NCI-H524 (cell line): ENCODE measurements around the gene KSR1.
"Not testable (repeated sequence)": the region's sequence is repeated elsewhere in the genome, so short reads cannot be mapped to it uniquely, and the experiment has no call there.

ENCODE experiments used
- DNase-seq, 2 experiments: peaks; one replicate each; lab custom pipeline; 2025; lab: John Stamatoyannopoulos, UW

Gene KSR1

GRCh38 chr17:27633312-27634025 is 177.2 kb downstream of the KSR1 start:
- DNase-seq: no peak

- no peak for DNase-seq
Measured at GRCh38 chr17:27634026-27634335, 177.7 kb downstream of the KSR1 start.

GRCh38 chr17:27634776-27635175 is 178.5 kb downstream of the KSR1 start:
- no peak for DNase-seq

DNA sequence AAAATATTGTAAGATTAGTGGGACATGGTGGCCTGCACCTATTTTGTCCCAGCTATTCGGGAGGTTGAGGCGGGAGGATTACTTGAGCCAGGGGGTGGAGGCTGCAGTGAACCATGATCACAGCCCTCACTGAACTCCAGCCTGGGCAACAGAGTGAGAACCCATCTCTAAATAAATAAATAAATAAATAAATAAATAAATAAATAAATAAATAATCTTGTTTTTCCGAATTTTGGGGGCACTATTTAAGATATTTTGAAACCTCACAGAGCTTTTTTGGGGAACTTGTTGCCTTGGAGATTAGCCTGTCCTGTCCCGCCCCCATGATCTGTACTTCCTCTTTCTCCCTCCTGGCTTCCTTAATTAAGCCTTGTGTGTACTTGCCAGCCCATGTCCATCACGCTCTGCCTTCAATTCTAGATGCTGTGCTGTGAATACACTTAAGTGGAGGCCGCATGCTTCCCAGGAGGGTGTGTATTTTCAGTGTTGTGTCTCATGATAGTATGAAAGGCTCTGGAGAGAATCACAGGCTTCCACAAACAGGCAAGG is 179.1 kb downstream of the KSR1 start:
- DNase-seq: no peak

DNA sequence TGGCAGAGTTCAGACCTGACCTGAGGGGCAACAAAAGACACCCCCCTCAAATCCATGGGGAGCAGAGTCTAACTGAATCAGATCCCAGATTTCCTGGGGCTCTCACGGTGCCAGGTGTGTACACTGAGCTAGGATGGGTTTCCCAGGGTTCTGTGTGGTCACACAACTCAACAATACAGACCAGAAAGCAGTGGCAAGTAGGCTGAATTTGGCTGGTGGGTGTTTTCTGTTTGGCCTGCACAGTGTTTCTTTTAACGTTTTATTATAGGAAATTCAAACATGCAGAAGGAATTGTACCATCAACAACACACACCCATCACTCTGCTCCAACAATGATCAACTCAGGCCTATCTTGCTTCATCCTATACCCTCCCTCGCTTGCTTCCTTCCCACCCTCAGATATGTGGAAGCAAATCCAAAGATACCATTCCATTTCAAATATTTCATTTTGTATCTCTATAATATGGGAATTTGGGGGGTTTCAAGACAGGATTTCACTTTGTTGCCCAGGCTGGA is 179.8 kb downstream of the KSR1 start:
- DNase-seq: not testable (repeated sequence)

DNA sequence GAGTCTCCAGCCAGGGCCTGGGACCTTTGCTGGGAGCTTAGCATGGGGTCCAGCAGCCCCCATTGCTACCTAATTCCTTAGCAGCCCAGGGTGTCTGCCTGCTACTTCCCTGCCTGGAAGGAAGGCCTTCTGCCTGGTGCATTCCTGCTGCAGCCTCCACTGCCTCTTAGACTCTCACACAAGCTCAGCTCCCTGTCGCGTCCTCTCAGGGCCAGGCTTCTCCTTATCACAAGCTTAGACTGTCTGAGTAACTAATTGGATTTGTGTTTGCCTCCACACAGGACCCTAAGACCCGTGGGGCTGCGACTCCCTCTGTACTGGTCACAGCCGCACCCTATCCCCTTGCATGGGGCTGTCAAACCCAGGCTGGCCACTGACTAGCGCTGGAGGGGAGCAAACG is 181.6 kb downstream of the KSR1 start:
- not testable (repeated sequence) for DNase-seq

GRCh38 chr17:27638415-27638914 is 182.2 kb downstream of the KSR1 start:
- DNase-seq: not testable (repeated sequence)

DNA sequence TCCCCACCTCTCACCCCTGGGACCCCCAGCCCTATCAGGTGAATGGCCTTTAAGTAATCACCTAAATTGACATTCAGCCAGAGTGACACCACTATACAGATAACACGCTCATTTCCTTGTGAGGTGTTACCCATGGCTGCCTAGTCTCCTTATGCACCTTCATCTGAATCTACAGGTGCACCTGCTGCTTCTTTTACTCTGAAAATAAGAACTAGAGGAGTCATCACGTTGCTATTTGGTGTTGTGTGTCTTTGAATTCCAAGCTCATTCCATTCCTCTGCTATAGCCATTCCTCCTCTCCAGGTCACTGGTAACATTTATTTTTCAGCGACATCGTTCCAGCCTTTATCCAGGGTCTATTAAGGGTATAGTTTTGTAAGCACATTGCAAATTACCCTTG is 184.5 kb downstream of the KSR1 start:
- DNase-seq: no peak

- DNase-seq: peak in 1 of 2 experiments; percentile 26
Measured at GRCh38 chr17:27644586-27644985, 188.3 kb downstream of the KSR1 start.

GRCh38 chr17:27645621-27646020 is 189.4 kb downstream of the KSR1 start:
- DNase-seq: not testable (repeated sequence)

DNA sequence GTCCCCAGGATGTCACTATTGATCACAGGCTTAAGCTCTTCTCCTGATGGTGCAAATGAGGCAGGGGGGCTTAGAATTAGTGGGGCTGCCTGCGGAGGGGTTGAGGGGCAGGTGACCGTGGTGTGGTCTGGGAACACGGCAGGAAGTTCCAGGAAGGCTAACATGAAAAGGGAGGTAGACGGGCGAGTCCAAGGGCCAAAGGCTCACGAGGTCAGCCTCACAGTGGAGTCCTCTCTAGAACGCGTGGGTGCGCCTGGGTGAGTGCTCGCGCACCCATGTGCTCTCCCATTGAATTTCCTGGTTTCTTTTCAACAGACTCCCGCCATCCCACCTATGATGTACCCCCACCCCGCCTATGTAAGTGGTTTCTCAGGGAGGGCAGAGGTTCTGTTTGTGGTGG is 190.0 kb downstream of the KSR1 start:
- no peak for DNase-seq

DNA sequence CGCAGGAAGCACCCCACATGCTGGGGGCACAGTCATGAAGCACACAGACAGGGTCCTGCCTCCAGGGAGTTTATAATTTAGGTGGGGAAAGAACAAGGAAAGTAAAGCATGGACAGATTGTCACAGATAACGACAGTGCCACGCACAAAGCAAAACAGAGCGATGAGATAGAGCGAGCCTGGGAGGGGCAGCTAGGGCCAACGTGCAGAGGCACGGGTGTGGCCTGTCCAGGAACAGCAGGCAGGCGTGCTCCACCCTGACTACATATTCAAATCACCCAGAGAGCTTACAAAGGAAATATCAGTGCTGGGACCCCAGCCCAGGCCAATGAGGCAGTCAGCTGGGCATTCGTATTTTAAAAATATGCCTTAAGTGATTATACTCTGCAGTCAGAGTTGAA is 191.5 kb downstream of the KSR1 start:
- DNase-seq: no peak

DNA sequence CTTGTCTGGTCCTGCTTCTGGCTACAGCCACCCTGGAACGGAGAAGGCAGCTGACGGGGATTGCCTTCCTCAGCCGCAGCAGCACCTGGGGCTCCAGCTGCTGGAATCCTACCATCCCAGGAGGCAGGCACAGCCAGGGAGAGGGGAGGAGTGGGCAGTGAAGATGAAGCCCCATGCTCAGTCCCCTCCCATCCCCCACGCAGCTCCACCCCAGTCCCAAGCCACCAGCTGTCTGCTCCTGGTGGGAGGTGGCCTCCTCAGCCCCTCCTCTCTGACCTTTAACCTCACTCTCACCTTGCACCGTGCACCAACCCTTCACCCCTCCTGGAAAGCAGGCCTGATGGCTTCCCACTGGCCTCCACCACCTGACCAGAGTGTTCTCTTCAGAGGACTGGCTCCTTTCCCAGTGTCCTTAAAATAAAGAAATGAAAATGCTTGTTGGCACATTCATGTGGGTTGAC is 192.9 kb downstream of the KSR1 start:
- DNase-seq: not testable (repeated sequence)

DNA sequence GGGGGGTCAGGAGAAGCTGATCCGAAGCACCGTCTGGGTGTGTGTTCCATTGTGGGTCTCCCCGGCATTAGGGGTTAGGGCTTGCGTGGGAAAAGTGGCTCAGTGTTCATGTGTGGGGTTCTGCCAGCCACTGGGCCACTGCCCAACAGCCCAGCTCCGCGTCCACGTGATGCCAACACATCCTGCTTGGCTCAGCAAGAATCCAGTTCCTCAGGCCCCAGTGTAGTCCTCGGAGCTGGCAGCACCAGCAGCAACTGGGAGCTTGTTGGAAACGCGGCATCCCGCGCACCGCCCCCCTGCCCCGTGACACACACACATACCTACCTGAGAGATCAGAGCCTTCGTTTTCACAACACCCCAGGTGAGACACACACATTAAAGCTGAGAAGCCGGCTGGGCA is 193.7 kb downstream of the KSR1 start:
- no peak for DNase-seq

- DNase-seq: no peak
Measured at GRCh38 chr17:27650836-27651235, 194.6 kb downstream of the KSR1 start.

GRCh38 chr17:27651411-27652345 is 195.4 kb downstream of the KSR1 start:
- DNase-seq: peak; percentile 72 to 89

GRCh38 chr17:27653449-27653971 is 197.3 kb downstream of the KSR1 start:
- not testable (repeated sequence) for DNase-seq

DNA sequence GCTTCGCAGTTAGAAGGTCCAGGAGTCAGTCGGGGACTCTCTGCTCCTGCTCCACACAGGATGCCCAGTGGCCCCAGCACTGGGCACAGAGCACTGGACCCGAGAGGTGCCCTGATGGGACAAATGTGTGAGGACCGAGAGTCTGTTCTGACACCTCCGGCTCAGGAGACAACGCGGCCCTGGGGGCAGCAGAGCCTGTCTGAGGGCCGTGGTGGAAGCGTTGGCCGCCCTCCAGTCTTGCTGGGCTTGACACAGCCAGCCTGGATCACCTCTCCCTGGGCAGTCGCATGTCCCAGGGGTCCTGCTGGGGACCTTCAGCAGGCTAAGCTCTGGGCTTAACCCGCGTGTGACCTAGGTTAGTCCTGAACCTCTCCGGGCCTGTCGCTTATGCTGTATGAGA is 197.9 kb downstream of the KSR1 start:
- no peak for DNase-seq

DNA sequence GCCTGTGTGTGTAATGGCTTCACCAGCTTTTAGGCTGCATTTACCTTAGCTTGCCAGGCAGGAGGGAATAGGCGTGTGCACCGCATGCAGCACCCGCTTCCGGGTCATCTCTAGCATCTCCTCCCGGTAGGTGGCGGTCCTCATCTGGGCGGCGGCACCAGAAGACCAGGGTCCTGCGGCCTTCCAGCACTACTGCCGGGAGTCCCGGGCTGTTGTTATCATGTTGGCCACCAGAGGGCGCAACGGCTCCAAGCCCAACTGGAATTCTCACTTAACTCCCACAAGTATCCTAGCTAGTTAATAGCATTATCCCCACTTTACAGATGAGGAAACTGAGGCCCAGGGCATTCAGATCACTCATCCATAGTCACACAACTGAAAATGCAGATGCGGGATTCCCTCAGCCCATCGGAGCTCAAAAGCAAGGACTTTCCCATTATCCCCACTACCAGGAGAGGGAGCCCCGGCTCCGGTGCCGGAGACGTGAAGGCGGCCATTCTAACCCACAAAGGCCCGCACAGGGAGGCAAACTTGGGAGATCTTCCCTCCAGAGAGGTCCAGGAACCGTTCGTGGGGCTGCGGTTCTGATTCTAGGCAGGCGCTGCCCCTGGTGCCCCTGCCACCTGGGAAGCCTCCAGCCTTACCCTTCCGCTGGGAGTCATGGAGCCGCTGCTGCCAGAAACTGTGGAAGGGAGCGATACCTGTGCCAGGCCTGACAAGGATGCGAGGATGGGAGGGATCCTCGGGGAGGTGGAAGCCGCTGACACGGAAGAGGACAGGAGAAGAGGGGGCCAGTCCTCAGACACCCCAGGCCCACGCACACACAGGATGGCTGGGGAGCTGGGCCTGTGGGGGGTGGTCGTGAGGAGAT is 198.6 kb downstream of the KSR1 start:
- DNase-seq: peak; percentile 72 to 93

- DNase-seq: not testable (repeated sequence)
Measured at GRCh38 chr17:27655525-27656111, 199.4 kb downstream of the KSR1 start.

DNA sequence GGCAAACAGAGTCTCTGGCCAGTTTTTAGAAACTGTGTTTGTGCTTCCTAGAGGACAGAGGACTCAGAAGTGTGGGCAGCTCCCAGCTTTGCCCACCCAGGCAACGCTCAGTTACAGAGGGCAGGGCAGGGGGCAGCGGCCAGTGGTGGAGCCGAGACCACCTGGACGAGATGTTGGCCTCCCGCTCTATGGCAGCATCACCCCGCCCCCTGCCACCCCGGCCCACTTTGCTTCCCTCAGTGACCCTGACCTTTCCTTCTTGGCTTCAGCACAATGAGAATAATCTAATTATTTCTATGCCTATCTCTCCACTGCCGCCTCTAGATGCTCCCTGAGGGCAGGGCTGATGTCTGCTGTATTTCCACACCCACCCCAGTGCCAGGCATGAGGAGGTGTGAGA is 200.4 kb downstream of the KSR1 start:
- not testable (repeated sequence) for DNase-seq
